Gastroesophageal sphincter (tissue), 3 donors: ENCODE data around the gene FZD2.

Experiments
- POLR2A ChIP-seq, 2 donors: fragments of 450-650 bp; IDR thresholded peaks; one replicate each; pipeline ENCODE4 v1.6.1; 2017; ENCODE audit warnings: antibody characterized with exemption in 2 of 2, mild to moderate bottlenecking in 2 of 2, moderate library complexity in 1 of 2
- POLR2AphosphoS5 ChIP-seq: sonication (generic); formaldehyde crosslinking; IDR thresholded peaks from one replicate; pipeline ENCODE4 v1.6.1; 2017; ENCODE audit warnings: antibody characterized with exemption
- TF ChIP-seq, protein P1 (sequence below), 4 experiments: fragments of 200-600 bp in 2 of 4; fragments of 450-650 bp in 2 of 4; sonication (generic) in 1 of 4; IDR thresholded peaks; one replicate each; pipeline ENCODE4 v1.5.1; 2017 to 2019; ENCODE audit warnings: antibody characterized with exemption in 4 of 4, mild to moderate bottlenecking in 2 of 4, moderate library complexity in 2 of 4

- TF ChIP-seq, protein P1, sequence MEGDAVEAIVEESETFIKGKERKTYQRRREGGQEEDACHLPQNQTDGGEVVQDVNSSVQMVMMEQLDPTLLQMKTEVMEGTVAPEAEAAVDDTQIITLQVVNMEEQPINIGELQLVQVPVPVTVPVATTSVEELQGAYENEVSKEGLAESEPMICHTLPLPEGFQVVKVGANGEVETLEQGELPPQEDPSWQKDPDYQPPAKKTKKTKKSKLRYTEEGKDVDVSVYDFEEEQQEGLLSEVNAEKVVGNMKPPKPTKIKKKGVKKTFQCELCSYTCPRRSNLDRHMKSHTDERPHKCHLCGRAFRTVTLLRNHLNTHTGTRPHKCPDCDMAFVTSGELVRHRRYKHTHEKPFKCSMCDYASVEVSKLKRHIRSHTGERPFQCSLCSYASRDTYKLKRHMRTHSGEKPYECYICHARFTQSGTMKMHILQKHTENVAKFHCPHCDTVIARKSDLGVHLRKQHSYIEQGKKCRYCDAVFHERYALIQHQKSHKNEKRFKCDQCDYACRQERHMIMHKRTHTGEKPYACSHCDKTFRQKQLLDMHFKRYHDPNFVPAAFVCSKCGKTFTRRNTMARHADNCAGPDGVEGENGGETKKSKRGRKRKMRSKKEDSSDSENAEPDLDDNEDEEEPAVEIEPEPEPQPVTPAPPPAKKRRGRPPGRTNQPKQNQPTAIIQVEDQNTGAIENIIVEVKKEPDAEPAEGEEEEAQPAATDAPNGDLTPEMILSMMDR (IDR thresholded peaks at IDR 0.05) = no peak
- TF ChIP-seq POLR2A (IDR thresholded peaks at IDR 0.05) (no peak), POLR2AphosphoS5 (no peak)
These were observed 30.2 kb upstream of the FZD2 start for GRCh38 chr17:44527102-44527501.
